HepG2 (cell line): ENCODE results near the gene FAM171A2. TPM values are rescaled to one million over a fixed set of nuclear protein-coding genes. Genes with fewer than 3 reads are reported as not detected.

ENCODE experiments used
- ATAC-seq: fragments of 200-7000 bp; cut with Tn5 transposase; 3 replicates; pipeline ENCODE4 v1.9.1; 2020; ENCODE audit warnings: mild to moderate bottlenecking, moderate library complexity
- BruUV-seq: library from RNA; stranded (reverse); fragments of 400-500 nt; replicated peaks from 2 replicates; lab custom pipeline; 2021; lab: Mats Ljungman, UMichigan
- CTCF ChIA-PET: fragments of 300-600 bp; formaldehyde crosslinking; extraction: SDS; loops from one replicate; lab custom pipeline; 2021; ENCODE audit warnings: low total read pairs, inconsistent platforms, low intra/inter-chr PET ratio; lab: Yijun Ruan, JAX
- POLR2A ChIA-PET: fragments of 350-600 bp; sonication (Branson Sonifier 250); formaldehyde crosslinking; loops from one replicate; lab custom pipeline; 2020; ENCODE audit warnings: antibody characterized with exemption, inconsistent platforms; lab: Yijun Ruan, JAX
- DNase-seq: peaks from one replicate; pipeline ENCODE4 v3.0.0-alpha.2; 2015; ENCODE audit warnings: low spot score
- FAIRE-seq: peaks from 3 replicates; lab custom pipeline; 2011; peaks lifted over from hg19 to GRCh38; lab: Jason Lieb, UNC
- H2AFZ ChIP-seq: one replicate; pipeline ENCODE4 v1.6.1; 2011; ENCODE audit warnings: low read length, inconsistent platforms
- H3K27ac ChIP-seq: fragments of 300-600 bp; 3 replicates; pipeline ENCODE4 v1.8.0; 2011; ENCODE audit warnings: mixed run types, mild to moderate bottlenecking, mixed read lengths, low read length, inconsistent platforms; ENCODE audit not compliant: insufficient read depth; ENCODE audit errors: extremely low read length
- H3K27me3 ChIP-seq, 2 experiments: fragments of 200-600 bp in 1 of 2; 2 replicates in 1 of 2; 3 replicates in 1 of 2; pipeline versions ENCODE4 v1.6.0 to v1.8.0; 2011; ENCODE audit warnings: low read length in 2 of 2, mild to moderate bottlenecking in 2 of 2, moderate library complexity in 2 of 2, inconsistent platforms in 1 of 2; ENCODE audit not compliant: insufficient read depth in 2 of 2, control insufficient read depth in 1 of 2
- H3K36me3 ChIP-seq, 2 experiments: fragments of 200-600 bp in 1 of 2; replicated peaks in 1 of 2; 2 replicates in 1 of 2; 3 replicates in 1 of 2; pipeline versions ENCODE4 v1.5.1 to v1.8.0; 2011; ENCODE audit warnings: low read length in 2 of 2, inconsistent platforms in 1 of 2; ENCODE audit not compliant: insufficient read depth in 2 of 2, control insufficient read depth in 1 of 2
- H3K4me1 ChIP-seq: 2 replicates; pipeline ENCODE4 v1.5.1; 2012; ENCODE audit warnings: low read length, inconsistent platforms; ENCODE audit not compliant: insufficient read depth
- H3K4me2 ChIP-seq: 2 replicates; pipeline ENCODE4 v1.6.0; 2011; ENCODE audit warnings: low read depth, low read length, inconsistent platforms
- H3K4me3 ChIP-seq, 3 experiments: fragments of 200-600 bp in 1 of 3; sonication (generic), shearing (Covaris generic) in 1 of 3; replicated peaks in 1 of 3; 2 replicates each; pipeline ENCODE4 v1.5.1; 2011 to 2016; ENCODE audit warnings: low read length in 3 of 3, inconsistent platforms in 2 of 3, low read depth in 2 of 3, mild to moderate bottlenecking in 2 of 3, control low read depth in 1 of 3, mixed read lengths in 1 of 3; ENCODE audit not compliant: insufficient read depth in 1 of 3
- H3K79me2 ChIP-seq: one replicate; pipeline ENCODE4 v1.6.1; 2011; ENCODE audit warnings: low read length, inconsistent platforms; ENCODE audit not compliant: insufficient read depth
- H3K9ac ChIP-seq: 2 replicates; pipeline ENCODE4 v1.6.0; 2011; ENCODE audit warnings: mild to moderate bottlenecking, low read depth, low read length, inconsistent platforms; ENCODE audit not compliant: insufficient read depth
- H3K9me3 ChIP-seq: 2 replicates; pipeline ENCODE4 v1.5.1; 2012; ENCODE audit warnings: mild to moderate bottlenecking, low read length
- H4K20me1 ChIP-seq: 2 replicates; pipeline ENCODE4 v1.6.0; 2011; ENCODE audit warnings: inconsistent platforms, mild to moderate bottlenecking, low read length, moderate library complexity; ENCODE audit not compliant: insufficient read depth
- CBFB ChIP-seq: sonication (generic); formaldehyde crosslinking; IDR thresholded peaks from 2 replicates; pipeline ENCODE4 v1.4.0; 2020; ENCODE audit warnings: missing genetic modification reagents
- DZIP1 ChIP-seq: sonication (generic); formaldehyde crosslinking; IDR thresholded peaks from 2 replicates; pipeline ENCODE4 v1.5.0; 2020; ENCODE audit warnings: mild to moderate bottlenecking, missing genetic modification reagents
- IKZF5 ChIP-seq: IDR thresholded peaks from 2 replicates; pipeline ENCODE4 v1.6.1; 2018; ENCODE audit warnings: missing genetic modification reagents, mild to moderate bottlenecking, missing compliant biosample characterization
- MTA3 ChIP-seq: sonication (generic); formaldehyde crosslinking; IDR thresholded peaks from 2 replicates; pipeline ENCODE4 v1.4.0; 2020; ENCODE audit warnings: missing genetic modification reagents
- MTF1 ChIP-seq: sonication (generic); formaldehyde crosslinking; IDR thresholded peaks from 2 replicates; pipeline ENCODE4 v1.5.0; 2020; ENCODE audit warnings: missing genetic modification reagents
- NFE2 ChIP-seq: sonication (generic); formaldehyde crosslinking; IDR thresholded peaks from 2 replicates; pipeline ENCODE4 v1.4.0; 2020; ENCODE audit warnings: missing genetic modification reagents
- SCMH1 ChIP-seq: sonication (generic); formaldehyde crosslinking; IDR thresholded peaks from 2 replicates; pipeline ENCODE4 v1.9.0; 2021; ENCODE audit warnings: missing genetic modification reagents, mild to moderate bottlenecking, borderline replicate concordance
- SRSF1 ChIP-seq: fragments of 200-400 bp; formaldehyde crosslinking; optimal IDR thresholded peaks from 2 replicates; pipeline ENCODE3; 2017; ENCODE audit warnings: mild to moderate bottlenecking, low read depth, low read length, moderate library complexity
- TFE3 ChIP-seq: IDR thresholded peaks from 2 replicates; pipeline ENCODE4 v1.6.1; 2016
- ZFY ChIP-seq: sonication (generic); formaldehyde crosslinking; IDR thresholded peaks from 2 replicates; pipeline ENCODE4 v1.4.0; 2020; ENCODE audit warnings: missing genetic modification reagents
- ZNF101 ChIP-seq: sonication (generic); formaldehyde crosslinking; IDR thresholded peaks from 2 replicates; pipeline ENCODE4 v1.4.0; 2020; ENCODE audit warnings: mild to moderate bottlenecking, low read depth, missing genetic modification reagents, borderline replicate concordance
- ZNF274 ChIP-seq: sonication (generic); formaldehyde crosslinking; IDR thresholded peaks from 2 replicates; pipeline ENCODE4 v1.5.1; 2020; ENCODE audit warnings: mild to moderate bottlenecking, missing genetic modification reagents
- ZNF430 ChIP-seq: sonication (generic); formaldehyde crosslinking; IDR thresholded peaks from 2 replicates; pipeline ENCODE4 v1.9.0; 2021; ENCODE audit warnings: mild to moderate bottlenecking, missing genetic modification reagents
- ZNF605 ChIP-seq: sonication (generic); formaldehyde crosslinking; IDR thresholded peaks from 2 replicates; pipeline ENCODE4 v1.8.0; 2022; ENCODE audit warnings: mild to moderate bottlenecking, missing genetic modification reagents
- ZNF691 ChIP-seq: sonication (generic); formaldehyde crosslinking; IDR thresholded peaks from 2 replicates; pipeline ENCODE4 v1.4.0; 2020; ENCODE audit warnings: missing genetic modification reagents, low read depth, mild to moderate bottlenecking, borderline replicate concordance
- ZNF746 ChIP-seq: sonication (generic); formaldehyde crosslinking; IDR thresholded peaks from 2 replicates; pipeline ENCODE4 v1.8.0; 2022; ENCODE audit warnings: mild to moderate bottlenecking, missing genetic modification reagents
- ZSCAN22 ChIP-seq: sonication (generic); formaldehyde crosslinking; IDR thresholded peaks from 2 replicates; pipeline ENCODE4 v1.4.0; 2020; ENCODE audit warnings: mild to moderate bottlenecking, missing genetic modification reagents
- ZUFSP ChIP-seq: sonication (generic); formaldehyde crosslinking; IDR thresholded peaks from 2 replicates; pipeline ENCODE4 v1.9.0; 2021; ENCODE audit warnings: missing genetic modification reagents, mild to moderate bottlenecking, borderline replicate concordance
- WGBS: methylation state at CpG from one replicate; pipeline ENCODE4 v1.1.6; 2017; ENCODE audit warnings: low lambda C conversion rate; 5-methylcytosine and 5-hydroxymethylcytosine counted together
- in situ Hi-C: cut with HindIII; loops from 2 replicates; pipeline ENCODE4 v1.10.0; 2017; ENCODE audit warnings: low pct_unique_long_range_greater_than_20kb; ENCODE audit not compliant: extremely low pct_ligation_motif_present
- intact Hi-C: fragments of 100-400 bp; cut with micrococcal nuclease; formaldehyde crosslinking; loops from one replicate; pipeline ENCODE4 v1.10.0; 2022; ENCODE audit not compliant: unreplicated experiment
- polyA plus RNA-seq, 8 experiments: library from polyadenylated mRNA; depleted of rRNA in 3 of 8; stranded (reverse) in 7 of 8; unstranded in 1 of 8; fragments of >200 nt; fragmentation: Illumina TruSeq in 4 of 8; extraction: Trizol in 4 of 8; gene quantifications; 2 replicates each; pipeline versions ENCODE4 v1.2.1 to v1.2.3, GENCODE V29; 2011 to 2016; ENCODE audit warnings: low read depth in 4 of 8, missing spikeins in 1 of 8, mixed read lengths in 1 of 8; ENCODE audit not compliant: insufficient read depth in 1 of 8
- total RNA-seq, 5 experiments: library from RNA; depleted of rRNA; stranded (reverse); fragments of >200 nt; fragmentation: Illumina TruSeq; extraction: Trizol; gene quantifications; 2 replicates each; pipeline ENCODE4 v1.2.3, GENCODE V29; 2016; ENCODE audit warnings: low read depth in 1 of 5

The FAM171A2 gene
- total and polyA plus RNA-seq, 2 of the 13 experiments (the other 11 are each of a cell fraction or from before 2014, with no cell fraction given): 1.8 to 3.6 TPM

GRCh38 chr17:44351464-44351863, 12.2 kb downstream of the FAM171A2 start:
- ChIA-PET CTCF (interaction anchor here (0.6 to 1.2 kb wide), 2 partner anchors 129 to 147 kb away, joined by 3 to 5 read pairs; no protein-coding TSS in a partner anchor), POLR2A (interaction anchor here (1.0 kb wide), 1 partner anchor 11 kb away, joined by 4 read pairs; no protein-coding TSS in a partner anchor)
- Histone ChIP-seq H3K9me3 (no peaks in the 10 kb centered on the region), H2AFZ (no peak overlapping the region), H3K27ac (no peak overlapping the region), H3K4me3 (no peak overlapping the region), H4K20me1 (no peaks in the 10 kb centered on the region), H3K27me3 (peaks cover 8 to 10% of the 10 kb centered on the region in 2 experiments; a peak in 3 of 5 replicates), H3K4me2 (no peak overlapping the region), H3K36me3 (peaks cover 9 to 30% of the 10 kb centered on the region in 2 experiments), H3K79me2 (no peaks in the 10 kb centered on the region), H3K9ac (no peak overlapping the region), H3K4me1 (peaks cover 8% of the 10 kb centered on the region)
- 93% methylated on average over 3 of the region's 8 CpGs for WGBS
- FAIRE-seq (no peak), DNase-seq (no peak), ATAC-seq (no peak)
- no TSS peak for BruUV-seq
- intact Hi-C loops: loop anchor here (10.0 kb wide), 1 partner anchor 173 kb away; no protein-coding TSS in a partner anchor
- TF ChIP-seq ZNF691 (no peak), ZNF746 (CRISPR knock-in tag) (no peak), ZFY (CRISPR knock-in tag) (no peak), ZNF274 (no peak), ZNF101 (CRISPR knock-in tag) (no peak), MTA3 (CRISPR knock-in tag) (no peak), CBFB (CRISPR knock-in tag) (no peak), SCMH1 (CRISPR knock-in tag) (no peak), DZIP1 (CRISPR knock-in tag) (no peak), ZNF430 (CRISPR knock-in tag) (no peak), ZNF605 (no peak), IKZF5 (CRISPR knock-in tag) (no peak), ZUFSP (CRISPR knock-in tag) (no peak), SRSF1 (no peak), NFE2 (no peak), MTF1 (CRISPR knock-in tag) (no peak), TFE3 (no peak), ZSCAN22 (no peak)
- in situ Hi-C loops: no loop called here
